ENCODE measurements around the gene ORC2.

Gene ORC2

GRCh38 chr2:200860092-200860795 is 103.2 kb downstream of the ORC2 start:
- no peak for DNase-seq (ENCODE audit: low read depth)
